ENCODE data around the gene PRTG.
"Not testable (repeated sequence)": the region's sequence is repeated elsewhere in the genome, so short reads cannot be mapped to it uniquely, and the experiment has no call there.

Gene PRTG

DNA sequence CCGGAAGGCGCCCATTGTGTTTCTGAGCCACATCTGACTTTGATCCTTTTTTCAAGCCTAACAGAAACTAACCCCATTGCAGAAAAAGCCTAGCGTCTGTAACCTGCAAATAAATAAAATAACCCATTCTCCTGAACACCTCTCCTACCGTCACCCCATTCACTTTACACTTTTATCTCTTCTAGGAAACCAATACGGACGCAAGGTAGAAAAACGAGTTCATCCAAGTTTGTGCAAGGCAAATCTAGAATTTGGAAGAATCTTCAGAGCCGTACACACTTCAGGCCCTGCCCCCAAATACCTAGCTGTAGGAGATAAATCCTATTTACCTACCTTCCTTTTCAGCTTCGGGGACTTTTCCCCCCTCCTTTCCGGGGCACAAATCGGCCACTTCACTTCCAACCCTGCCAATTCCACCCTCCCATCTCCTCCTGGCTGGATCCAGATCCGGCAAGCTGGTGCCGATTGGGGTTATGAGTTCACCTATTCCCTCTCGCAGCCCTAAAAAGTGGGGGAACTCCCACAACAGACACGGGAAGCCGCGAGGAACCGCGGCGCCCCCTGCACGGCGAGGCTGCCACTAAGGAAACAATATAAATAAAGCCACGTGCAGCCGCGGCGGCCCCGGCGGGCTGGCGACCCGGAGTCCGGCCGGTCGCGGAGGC is 987 bp downstream of the PRTG start:
- no peak for DNase-seq

- no peak for DNase-seq
Observed at GRCh38 chr15:55740981-55741832, 1.7 kb downstream of the PRTG start.

GRCh38 chr15:55740359-55740878 is 2.5 kb downstream of the PRTG start:
- no peak for DNase-seq

GRCh38 chr15:55739641-55740040 is 3.3 kb downstream of the PRTG start:
- no peak for DNase-seq

GRCh38 chr15:55738715-55739114 is 4.2 kb downstream of the PRTG start:
- DNase-seq: no peak

GRCh38 chr15:55737373-55737772 is 5.6 kb downstream of the PRTG start:
- DNase-seq: no peak

DNA sequence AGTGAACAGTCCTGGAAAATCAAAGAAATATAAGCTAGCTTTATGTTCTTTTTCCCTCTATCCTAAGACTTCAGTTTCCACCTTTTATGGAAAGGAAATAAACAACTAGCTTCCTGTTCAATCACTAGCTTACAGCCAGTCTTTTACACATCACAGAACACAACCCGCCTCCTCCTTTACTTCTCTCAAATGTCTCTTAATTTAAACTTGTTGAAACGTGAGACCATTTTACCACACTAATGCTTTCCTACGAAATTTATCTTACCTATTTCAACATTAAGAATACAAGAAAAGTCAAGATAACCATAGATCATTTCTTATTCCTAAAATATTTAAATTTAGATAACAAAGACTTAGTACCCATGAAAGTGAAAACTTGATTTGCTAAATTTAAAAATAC is 6.2 kb downstream of the PRTG start:
- DNase-seq: no peak

GRCh38 chr15:55734641-55735040 is 8.3 kb downstream of the PRTG start:
- no peak for DNase-seq

DNA sequence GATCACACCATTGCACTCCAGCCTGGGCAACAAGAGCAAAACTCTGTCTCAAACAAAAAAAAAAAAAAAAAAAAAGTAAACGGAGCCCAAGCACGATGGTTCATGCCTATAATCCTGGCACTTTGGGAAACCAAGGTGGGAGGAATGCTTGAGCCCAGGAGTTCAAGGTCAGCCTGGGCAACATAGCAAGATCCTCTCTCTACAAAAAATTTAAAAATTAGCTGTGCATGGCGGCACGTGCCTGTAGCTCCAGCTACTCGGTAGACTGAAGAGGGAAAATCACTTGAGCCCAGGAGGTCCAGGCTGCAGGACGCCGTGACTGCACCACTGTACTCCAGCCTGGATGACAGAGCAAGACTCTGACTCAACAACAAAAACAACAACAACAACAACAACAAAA is 9.5 kb downstream of the PRTG start:
- not testable (repeated sequence) for DNase-seq

GRCh38 chr15:55721554-55722185 is 21.3 kb downstream of the PRTG start:
- DNase-seq: no peak

DNA sequence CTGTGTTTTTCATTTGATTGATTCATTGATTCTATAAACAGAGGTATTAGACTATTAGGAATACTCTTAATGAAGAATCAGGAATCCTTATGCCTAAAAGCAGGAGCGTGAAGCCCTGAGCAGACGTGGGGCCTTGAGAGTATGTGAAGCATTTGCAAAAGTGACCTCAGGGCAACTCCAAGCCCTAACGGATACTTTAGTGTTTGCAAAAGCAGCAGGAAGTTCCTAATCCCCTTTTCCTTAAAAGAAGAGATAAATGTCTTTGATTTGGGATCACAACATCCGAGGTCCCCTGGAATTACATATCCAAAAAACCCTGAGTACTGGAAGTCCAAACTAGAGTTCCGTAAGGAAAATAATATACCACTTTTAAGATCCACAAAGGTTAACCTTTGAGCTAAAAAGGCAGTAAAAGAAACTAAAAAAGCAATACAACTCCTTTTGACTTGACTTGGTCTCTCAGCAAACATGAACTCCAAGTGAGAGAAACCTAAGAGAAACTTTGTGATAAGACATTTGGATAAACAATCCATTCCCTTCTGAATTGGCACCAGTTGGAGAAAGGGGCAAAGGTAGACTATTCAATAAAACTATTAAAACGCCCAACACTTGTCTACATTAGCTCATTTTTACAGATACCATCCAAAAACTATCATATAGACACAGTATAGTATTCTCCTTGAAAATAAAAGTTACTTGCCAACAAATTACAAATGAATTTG is 27.4 kb downstream of the PRTG start:
- no peak for DNase-seq

DNA sequence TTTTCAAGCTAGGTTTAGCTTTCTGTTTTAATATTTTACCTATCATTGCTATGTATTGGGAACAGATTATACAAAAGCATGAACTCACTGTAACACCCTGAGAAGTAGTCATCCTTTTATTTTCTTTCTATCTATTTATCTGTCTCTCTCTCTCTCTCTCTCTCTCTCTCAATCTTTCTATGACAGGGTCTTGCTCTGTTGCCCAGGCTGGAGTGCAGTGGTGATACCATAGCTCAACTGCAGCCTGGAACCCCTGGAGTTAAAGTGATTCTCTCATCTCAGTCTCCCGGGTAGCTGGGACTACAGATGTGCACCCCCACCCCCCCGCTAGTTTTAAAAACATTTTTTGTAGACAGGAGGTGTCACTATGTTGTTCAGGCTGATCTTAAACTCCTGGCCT is 28.9 kb downstream of the PRTG start:
- no peak for DNase-seq

DNA sequence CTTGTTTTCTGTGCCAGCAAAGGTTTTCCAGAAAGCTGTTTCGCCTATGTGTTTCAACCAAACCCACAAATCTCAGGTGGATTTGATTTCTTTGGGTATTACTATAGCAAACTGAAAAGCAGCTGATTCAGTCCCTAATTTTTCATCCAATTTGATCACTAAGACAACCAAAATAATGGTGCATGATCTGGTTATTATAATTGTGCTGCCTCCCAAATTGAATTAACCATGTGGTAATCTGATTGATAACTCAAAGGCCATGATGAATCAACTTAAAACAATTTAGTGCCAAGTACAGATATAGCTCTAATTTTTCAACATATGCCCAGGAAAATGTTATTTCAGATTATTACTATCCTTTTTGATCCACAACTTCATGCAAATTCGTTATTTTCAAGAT is 30.6 kb downstream of the PRTG start:
- no peak for DNase-seq

GRCh38 chr15:55710286-55710685 is 32.7 kb downstream of the PRTG start:
- no peak for DNase-seq

- no peak for DNase-seq
Observed at GRCh38 chr15:55709458-55709857, 33.5 kb downstream of the PRTG start.

GRCh38 chr15:55708720-55709119 is 34.2 kb downstream of the PRTG start:
- DNase-seq: no peak

DNA sequence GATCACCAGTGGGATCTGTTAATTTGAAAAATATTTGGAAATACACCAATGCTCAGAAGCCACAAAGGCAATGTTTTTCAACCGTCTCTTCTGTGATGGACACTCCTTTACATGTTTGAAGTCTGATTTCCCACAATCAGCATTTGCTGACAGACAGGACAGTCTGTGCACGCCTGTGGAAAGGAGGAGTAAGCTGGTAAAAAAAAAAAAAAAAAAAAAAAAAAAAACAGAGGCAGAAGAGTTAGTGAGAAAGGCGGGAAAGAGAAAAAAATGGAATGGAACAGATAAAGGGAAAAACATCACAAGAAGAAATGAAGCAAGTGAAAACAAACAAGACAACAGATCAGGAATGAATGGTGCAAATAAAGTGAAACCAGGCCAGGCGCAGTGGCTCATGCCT is 35.0 kb downstream of the PRTG start:
- no peak for DNase-seq

DNA sequence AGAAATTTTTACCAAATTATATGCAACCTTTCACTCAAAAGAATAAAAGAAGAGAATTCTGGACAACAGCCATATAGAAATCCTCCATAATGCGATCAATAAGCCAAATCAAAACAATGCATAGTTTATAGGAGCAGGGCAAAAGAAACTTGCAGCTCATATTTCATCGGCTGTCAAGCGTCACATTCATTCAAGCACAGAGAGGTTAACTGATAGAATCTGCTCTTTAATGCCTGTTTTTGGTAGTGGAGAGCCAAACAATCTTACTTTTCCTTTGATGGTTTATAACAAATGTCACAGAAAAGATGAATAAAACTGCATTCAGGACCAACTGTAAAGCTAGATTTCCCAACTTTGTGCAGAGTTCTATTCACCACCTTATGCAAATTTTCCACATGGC is 35.4 kb downstream of the PRTG start:
- DNase-seq: no peak

GRCh38 chr15:55703873-55704301 is 39.1 kb downstream of the PRTG start:
- no peak for DNase-seq

DNA sequence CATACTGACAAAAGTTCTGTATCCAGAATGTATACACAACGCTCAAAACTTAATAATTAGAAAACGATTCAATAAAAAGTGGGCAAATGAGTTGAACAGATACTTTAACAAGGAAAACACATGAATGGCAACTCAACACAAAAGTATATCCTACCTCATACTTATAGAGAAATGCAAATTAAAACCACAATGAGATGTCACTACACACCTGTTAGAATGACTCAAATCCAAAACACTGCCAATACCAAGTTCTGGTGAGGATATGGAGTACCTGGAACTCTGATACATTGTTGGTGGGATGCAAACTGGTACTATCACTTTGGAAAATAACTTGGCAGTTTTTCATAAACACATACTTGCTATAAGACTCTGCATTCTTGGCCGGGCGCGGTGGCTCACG is 42.1 kb downstream of the PRTG start:
- no peak for DNase-seq

DNA sequence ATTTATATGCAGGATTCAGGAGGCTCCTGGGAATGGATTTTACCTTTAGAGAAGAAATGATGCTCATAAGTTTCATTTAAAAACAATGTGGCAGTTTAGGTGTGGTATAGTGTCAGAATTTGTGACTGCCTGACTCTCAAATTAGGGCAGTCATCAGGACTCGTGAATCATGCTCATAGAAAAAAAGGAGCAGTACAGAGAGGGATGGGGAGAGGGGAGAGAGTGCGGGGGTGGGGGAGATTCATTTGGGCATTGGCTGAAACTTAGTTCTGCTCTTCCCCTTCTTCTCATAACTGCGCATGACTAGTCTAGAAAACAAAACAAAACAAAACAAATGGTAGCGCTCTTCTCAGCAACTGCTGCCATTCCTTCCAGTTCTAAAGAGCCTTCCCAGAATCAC is 44.3 kb downstream of the PRTG start:
- no peak for DNase-seq

DNA sequence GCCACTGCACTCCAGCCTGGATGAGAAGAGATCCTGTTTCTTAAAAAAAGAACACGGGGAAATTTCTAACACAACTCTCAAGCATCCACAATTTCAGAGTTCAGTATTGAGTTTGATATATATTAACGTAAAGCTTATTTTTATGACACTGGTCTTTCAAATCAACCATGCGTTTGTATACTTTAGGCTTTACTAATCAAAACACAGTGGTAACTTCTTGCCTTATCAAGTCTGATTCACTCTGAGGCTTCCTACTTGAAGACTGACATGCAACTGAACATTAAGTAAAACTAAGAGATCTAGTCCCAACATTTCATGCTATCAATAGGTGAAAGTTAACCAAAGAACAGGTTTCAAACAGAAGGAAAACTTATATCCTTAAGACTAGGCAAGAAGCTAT is 46.7 kb downstream of the PRTG start:
- no peak for DNase-seq

GRCh38 chr15:55695432-55695831 is 47.5 kb downstream of the PRTG start:
- DNase-seq: no peak

Data from cortex of kidney (tissue), 1 donor.